CD4-positive, alpha-beta T cell treated with Interleukin-6 at 100 ng/mL for 8 hours (primary cell): Measurements from ENCODE around the gene APC2.
A peak's percentile ranks its signal among the peaks of the same experiment; 100 is the strongest.

Experiments
- DNase-seq: peaks from one replicate; pipeline ENCODE4 v3.0.0-alpha.2; 2020; ENCODE audit warnings: mixed read lengths, low spot score

Gene APC2

GRCh38 chr19:1449467-1450442 is at the start of gene APC2:
TSS of gene APC2 (plus strand) at chr19:1450121. CDS start at chr19:1453002, 2,881 bp downstream.
- no peak for DNase-seq

GRCh38 chr19:1400281-1401137 is 49.4 kb upstream of the APC2 start:
- no peak for DNase-seq

GRCh38 chr19:1401138-1401888 is 48.6 kb upstream of the APC2 start, which contains the start of gene GAMT:
TSS of gene GAMT (minus strand) at chr19:1401542. CDS start at chr19:1401476, 66 bp downstream.
- peak; percentile 59 for DNase-seq

GRCh38 chr19:1401889-1402217 is 48.1 kb upstream of the APC2 start:
- DNase-seq = no peak

GRCh38 chr19:1402411-1403070 is 47.4 kb upstream of the APC2 start:
- DNase-seq = no peak

GRCh38 chr19:1406774-1407527 is 43.0 kb upstream of the APC2 start:
- DNase-seq = peak; percentile 99

- no peak for DNase-seq
Observed at GRCh38 chr19:1407528-1408299, 42.2 kb upstream of the APC2 start, which contains the start of gene DAZAP1. TSS of gene DAZAP1 (plus strand) at chr19:1407586. CDS start at chr19:1407774, 188 bp downstream.

- DNase-seq = peak; percentile 42
Observed at GRCh38 chr19:1408300-1409203, 41.4 kb upstream of the APC2 start.

- no peak for DNase-seq
Observed at GRCh38 chr19:1409204-1410005, 40.5 kb upstream of the APC2 start.

- no peak for DNase-seq
Observed at GRCh38 chr19:1410136-1410786, 39.7 kb upstream of the APC2 start.

GRCh38 chr19:1410789-1411188 is 39.1 kb upstream of the APC2 start:
- no peak for DNase-seq

GRCh38 chr19:1411255-1412191 is 38.4 kb upstream of the APC2 start:
- no peak for DNase-seq

GRCh38 chr19:1412323-1412923 is 37.5 kb upstream of the APC2 start:
- DNase-seq = no peak

GRCh38 chr19:1412995-1413800 is 36.7 kb upstream of the APC2 start:
- DNase-seq = no peak
